NT2/D1 (cell line): Measurements from ENCODE around the gene TAF10.

Experiments used
- DNase-seq: peaks from one replicate; pipeline ENCODE4 v3.0.0-alpha.2; 2011; ENCODE audit warnings: low read depth, low spot score
- H3K27me3 ChIP-seq: 2 replicates; pipeline ENCODE4 v1.6.0; 2011; ENCODE audit warnings: mild to moderate bottlenecking; ENCODE audit not compliant: insufficient read length, insufficient read depth
- H3K36me3 ChIP-seq: 2 replicates; pipeline ENCODE4 v1.6.1; 2011; ENCODE audit warnings: mild to moderate bottlenecking, low read length, mixed read lengths; ENCODE audit not compliant: insufficient read depth, insufficient read length
- H3K4me1 ChIP-seq: 2 replicates; pipeline ENCODE4 v1.5.1; 2011; ENCODE audit not compliant: insufficient read depth, insufficient read length
- H3K4me3 ChIP-seq: 2 replicates; pipeline ENCODE4 v1.5.1; 2011; ENCODE audit warnings: low read depth; ENCODE audit not compliant: insufficient read length
- H3K9ac ChIP-seq: 2 replicates; pipeline ENCODE4 v1.6.0; 2011; ENCODE audit warnings: low read depth; ENCODE audit not compliant: insufficient read length
- H3K9me3 ChIP-seq: 2 replicates; pipeline ENCODE4 v1.5.1; 2011; ENCODE audit warnings: mild to moderate bottlenecking, low read length; ENCODE audit not compliant: insufficient read depth
- SUZ12 ChIP-seq: IDR thresholded peaks from 2 replicates; pipeline ENCODE4 v1.6.1; 2011; ENCODE audit not compliant: insufficient read length, insufficient read depth; ENCODE audit errors: extremely low read depth
- YY1 ChIP-seq: IDR thresholded peaks from 2 replicates; pipeline ENCODE4 v1.6.1; 2011; ENCODE audit not compliant: insufficient read length, insufficient read depth
- ZNF274 ChIP-seq: IDR thresholded peaks from 2 replicates; pipeline ENCODE4 v1.6.1; 2011; ENCODE audit warnings: mild to moderate bottlenecking, low read depth, low read length

TAF10 gene

GRCh38 chr11:6565325-6565724, 46.7 kb downstream of the TAF10 start:
- no peaks in the 10 kb centered on the region for H3K27me3 ChIP-seq
- peaks cover 5% of the 10 kb centered on the region for H3K36me3 ChIP-seq
- no peak for DNase-seq
- no peak for TF ChIP-seq ZNF274
- no peak for TF ChIP-seq YY1
- no peak for TF ChIP-seq SUZ12
- no peak overlapping the region for H3K4me3 ChIP-seq
- peaks cover 8% of the 10 kb centered on the region for H3K4me1 ChIP-seq
- no peak overlapping the region for H3K9ac ChIP-seq
- no peaks in the 10 kb centered on the region for H3K9me3 ChIP-seq

- Histone ChIP-seq H3K9ac (no peak overlapping the region), H3K36me3 (peaks cover 5% of the 10 kb centered on the region), H3K4me3 (no peak overlapping the region), H3K27me3 (no peaks in the 10 kb centered on the region), H3K9me3 (no peaks in the 10 kb centered on the region), H3K4me1 (peaks cover 8% of the 10 kb centered on the region)
- TF ChIP-seq SUZ12, result no peak
- TF ChIP-seq ZNF274, result no peak
- no peak for TF ChIP-seq YY1
- no peak for DNase-seq
Observed at GRCh38 chr11:6563667-6564066, 48.3 kb downstream of the TAF10 start.

- TF ChIP-seq SUZ12, result no peak
- no peak for TF ChIP-seq YY1
- TF ChIP-seq ZNF274, result no peak
- Histone ChIP-seq H3K36me3 (peaks cover 5% of the 10 kb centered on the region), H3K27me3 (no peaks in the 10 kb centered on the region), H3K4me3 (no peak overlapping the region), H3K9ac (no peak overlapping the region), H3K4me1 (peaks cover 8% of the 10 kb centered on the region), H3K9me3 (no peaks in the 10 kb centered on the region)
- no peak for DNase-seq
Observed at GRCh38 chr11:6563121-6563619, 48.8 kb downstream of the TAF10 start.

GRCh38 chr11:6561288-6561687, 50.7 kb downstream of the TAF10 start:
- peaks cover 3% of the 10 kb centered on the region for H3K36me3 ChIP-seq
- no peak overlapping the region for H3K9ac ChIP-seq
- H3K9me3 ChIP-seq, result no peaks in the 10 kb centered on the region
- TF ChIP-seq YY1, result no peak
- TF ChIP-seq ZNF274, result no peak
- TF ChIP-seq SUZ12, result no peak
- H3K27me3 ChIP-seq, result no peaks in the 10 kb centered on the region
- DNase-seq, result no peak
- H3K4me3 ChIP-seq, result no peak overlapping the region
- peaks cover 8% of the 10 kb centered on the region for H3K4me1 ChIP-seq
